Activated naive CD4-positive, alpha-beta T cell treated with anti-CD3 and anti-CD28 coated beads, Interleukin-2, amount 50 U/mL, for 16 hours (primary cell): Measurements from ENCODE around the gene OR12D2.
"Not testable (repeated sequence)": the region's sequence is repeated elsewhere in the genome, so short reads cannot be mapped to it uniquely, and the experiment has no call there.

Experiments used
- DNase-seq: peaks from one replicate; pipeline ENCODE4 v3.0.0-alpha.2; 2020

The OR12D2 gene

GRCh38 chr6:29395331-29395730 is at the start of gene OR12D2:
Gene OR12D2, plus strand, starts transcription at chr6:29395631. Its CDS starts 1,069 bp downstream, at chr6:29396700.
- no peak for DNase-seq

- not testable (repeated sequence) for DNase-seq
Measured at GRCh38 chr6:29349348-29349747, 46.1 kb upstream of the OR12D2 start.

- DNase-seq: no peak
Measured at GRCh38 chr6:29354980-29355379, 40.5 kb upstream of the OR12D2 start.

GRCh38 chr6:29355603-29356002 is 39.8 kb upstream of the OR12D2 start:
- no peak for DNase-seq

GRCh38 chr6:29368765-29369164 is 26.7 kb upstream of the OR12D2 start, which contains the start of gene OR5V1:
Gene OR5V1, minus strand, starts transcription at chr6:29368865. Its CDS starts 12,670 bp downstream, at chr6:29356195.
- DNase-seq: no peak

- no peak for DNase-seq
Measured at GRCh38 chr6:29375191-29375590, 20.2 kb upstream of the OR12D2 start, which contains the start of gene OR12D3. Gene OR12D3, minus strand, starts transcription at chr6:29375291. Its CDS starts 4 bp downstream, at chr6:29375287.

- no peak for DNase-seq
Measured at GRCh38 chr6:29376003-29376402, 19.4 kb upstream of the OR12D2 start.

GRCh38 chr6:29388533-29388932 is 6.9 kb upstream of the OR12D2 start:
- no peak for DNase-seq

GRCh38 chr6:29399525-29399924 is 4.1 kb downstream of the OR12D2 start:
- no peak for DNase-seq

- no peak for DNase-seq
Measured at GRCh38 chr6:29403801-29404200, 8.4 kb downstream of the OR12D2 start.

- no peak for DNase-seq
Measured at GRCh38 chr6:29414588-29414987, 19.2 kb downstream of the OR12D2 start, which contains the start of gene OR12D1. Gene OR12D1, plus strand, starts transcription at chr6:29414928.

- no peak for DNase-seq
Measured at GRCh38 chr6:29419516-29419915, 24.1 kb downstream of the OR12D2 start.

GRCh38 chr6:29424168-29424567 is 28.7 kb downstream of the OR12D2 start:
- DNase-seq: no peak

- DNase-seq: no peak
Measured at GRCh38 chr6:29424575-29424974, 29.1 kb downstream of the OR12D2 start.

- no peak for DNase-seq
Measured at GRCh38 chr6:29425075-29425474, 29.6 kb downstream of the OR12D2 start.

- no peak for DNase-seq
Measured at GRCh38 chr6:29426654-29427053, 31.2 kb downstream of the OR12D2 start.

GRCh38 chr6:29436730-29437129 is 41.3 kb downstream of the OR12D2 start:
- not testable (repeated sequence) for DNase-seq

GRCh38 chr6:29439006-29439405 is 43.6 kb downstream of the OR12D2 start, which contains the start of gene OR10C1:
Gene OR10C1, plus strand, starts transcription at chr6:29439306. Its CDS starts 710 bp downstream, at chr6:29440016.
- no peak for DNase-seq

- DNase-seq: no peak
Measured at GRCh38 chr6:29442719-29443118, 47.3 kb downstream of the OR12D2 start.

- not testable (repeated sequence) for DNase-seq
Measured at GRCh38 chr6:29444031-29444430, 48.6 kb downstream of the OR12D2 start.
